OCI-LY3 (cell line): Measurements from ENCODE around the gene VPS8.

Source experiments
- H2AFZ ChIP-seq: fragments of 200-600, 300-600 bp; shearing (Covaris generic); 2 replicates; pipeline ENCODE4 v1.6.0; 2014; ENCODE audit warnings: antibody characterized with exemption, low read depth, low read length
- H3K27ac ChIP-seq: fragments of 200-600, 300-600 bp; sonication (generic); 2 replicates; pipeline ENCODE4 v1.5.1; 2014; ENCODE audit warnings: mild to moderate bottlenecking, low read length, moderate library complexity, mixed read lengths
- H3K27me3 ChIP-seq: fragments of 200-600, 300-600 bp; sonication (generic); 2 replicates; pipeline ENCODE4 v1.6.1; 2014; ENCODE audit warnings: low read depth, low read length, mixed read lengths
- H3K36me3 ChIP-seq: fragments of 200-600, 300-600 bp; sonication (generic); replicated peaks from 2 replicates; pipeline ENCODE3; 2014; ENCODE audit warnings: low read depth, low read length, mixed read lengths
- H3K4me1 ChIP-seq: fragments of 300-600, 200-600 bp; sonication (generic); 2 replicates; pipeline ENCODE4 v1.6.1; 2014; ENCODE audit warnings: low read length, mixed read lengths
- H3K4me2 ChIP-seq: fragments of 200-600, 300-600 bp; sonication (generic); 2 replicates; pipeline ENCODE4 v1.6.1; 2014; ENCODE audit warnings: low read length, mixed read lengths
- H3K4me3 ChIP-seq: fragments of 300-600, 200-600 bp; sonication (generic); 2 replicates; pipeline ENCODE4 v1.5.1; 2014; ENCODE audit warnings: antibody characterized with exemption, mild to moderate bottlenecking, low read length, moderate library complexity
- H3K79me2 ChIP-seq: fragments of 300-600, 200-600 bp; shearing (Covaris generic); 2 replicates; pipeline ENCODE4 v1.6.1; 2014; ENCODE audit warnings: mild to moderate bottlenecking, low read length, mixed read lengths
- H3K9ac ChIP-seq: fragments of 300-600, 200-600 bp; shearing (Covaris generic); 2 replicates; pipeline ENCODE4 v1.6.0; 2014; ENCODE audit warnings: mild to moderate bottlenecking, low read length, moderate library complexity
- H3K9me3 ChIP-seq: fragments of 200-600, 300-600 bp; shearing (Covaris generic); 2 replicates; pipeline ENCODE4 v1.6.1; 2014; ENCODE audit warnings: low read length, mixed read lengths; ENCODE audit not compliant: insufficient read depth
- H4K20me1 ChIP-seq: fragments of 200-600, 300-600 bp; sonication (generic); 2 replicates; pipeline ENCODE4 v1.6.1; 2016; ENCODE audit warnings: low read length, mixed read lengths; ENCODE audit not compliant: insufficient read depth
- CTCF ChIP-seq: fragments of 200-600, 300-600 bp; sonication (generic); IDR thresholded peaks from 2 replicates; pipeline ENCODE4 v1.5.1; 2014; ENCODE audit warnings: antibody characterized with exemption, low read length, low read depth
- EZH2phosphoT487 ChIP-seq: fragments of 200-600 bp; shearing (Covaris generic); IDR thresholded peaks from 2 replicates; pipeline ENCODE4 v1.6.1; 2018; ENCODE audit warnings: antibody characterized with exemption, mixed run types, low read depth

VPS8 gene

GRCh38 chr3:184765730-184766074 lies 46.3 kb upstream of the VPS8 start:
- H2AFZ ChIP-seq = peak overlapping the region; percentile 19; the same call in 1 of the 2 replicates
- peak overlapping the region; percentile 53 for H3K27ac ChIP-seq
- H3K4me2 ChIP-seq = peak overlapping the region; percentile 60
- peaks cover 31% of the 10 kb centered on the region for H3K4me1 ChIP-seq
- H3K79me2 ChIP-seq = no peaks in the 10 kb centered on the region
- 0 out of 2 replicates have a peak, but pooled peaks cover 4% of the 10 kb centered on the region for H3K27me3 ChIP-seq
- H3K36me3 ChIP-seq = no peaks in the 10 kb centered on the region
- H4K20me1 ChIP-seq = no peaks in the 10 kb centered on the region
- H3K9me3 ChIP-seq = no peaks in the 10 kb centered on the region
- H3K4me3 ChIP-seq = peak overlapping the region; percentile 22
- TF ChIP-seq EZH2phosphoT487 (no peak), CTCF (no peak)
- H3K9ac ChIP-seq = peak overlapping the region; percentile 6; the same call in 1 of the 2 replicates

- Histone ChIP-seq H3K9me3 (no peaks in the 10 kb centered on the region), H3K79me2 (no peaks in the 10 kb centered on the region), H4K20me1 (no peaks in the 10 kb centered on the region), H3K9ac (no peak overlapping the region), H2AFZ (no peak overlapping the region), H3K27ac (no peak overlapping the region), H3K4me3 (no peak overlapping the region), H3K27me3 (0 out of 2 replicates have a peak, but pooled peaks cover 4% of the 10 kb centered on the region), H3K4me1 (peaks cover 31% of the 10 kb centered on the region), H3K4me2 (peak overlapping the region; percentile 60; the same call in 1 of the 2 replicates), H3K36me3 (no peaks in the 10 kb centered on the region)
- TF ChIP-seq EZH2phosphoT487 = no peak
- no peak for TF ChIP-seq CTCF
Measured at GRCh38 chr3:184766555-184767261, 45.3 kb upstream of the VPS8 start.

- H4K20me1 ChIP-seq = no peaks in the 10 kb centered on the region
- peaks cover 31% of the 10 kb centered on the region for H3K4me1 ChIP-seq
- H3K79me2 ChIP-seq = no peaks in the 10 kb centered on the region
- no peak overlapping the region for H3K9ac ChIP-seq
- no peak overlapping the region for H3K27ac ChIP-seq
- no peak overlapping the region for H3K4me2 ChIP-seq
- no peak overlapping the region for H2AFZ ChIP-seq
- no peaks in the 10 kb centered on the region for H3K9me3 ChIP-seq
- no peak for TF ChIP-seq EZH2phosphoT487
- TF ChIP-seq CTCF = no peak
- H3K27me3 ChIP-seq = 0 out of 2 replicates have a peak, but pooled peaks cover 4% of the 10 kb centered on the region
- H3K36me3 ChIP-seq = no peaks in the 10 kb centered on the region
- H3K4me3 ChIP-seq = no peak overlapping the region
Measured at GRCh38 chr3:184767377-184767776, 44.6 kb upstream of the VPS8 start.

- TF ChIP-seq EZH2phosphoT487 (no peak), CTCF (no peak)
- Histone ChIP-seq H3K4me1 (peaks cover 23% of the 10 kb centered on the region), H3K9ac (no peak overlapping the region), H3K36me3 (no peaks in the 10 kb centered on the region), H3K9me3 (no peaks in the 10 kb centered on the region), H2AFZ (no peak overlapping the region), H3K4me2 (no peak overlapping the region), H3K79me2 (no peaks in the 10 kb centered on the region), H4K20me1 (no peaks in the 10 kb centered on the region), H3K27ac (no peak overlapping the region), H3K27me3 (0 out of 2 replicates have a peak, but pooled peaks cover 4% of the 10 kb centered on the region), H3K4me3 (no peak overlapping the region)
Measured at GRCh38 chr3:184769382-184770170, 42.4 kb upstream of the VPS8 start.
